ENCODE measurements around the gene CATSPER1. TPM values are rescaled to one million over a fixed set of nuclear protein-coding genes. Genes with fewer than 3 reads are reported as not detected.

Gene CATSPER1
- total and polyA plus RNA-seq, 2 experiments from 2014 or later, result not detected

DNA sequence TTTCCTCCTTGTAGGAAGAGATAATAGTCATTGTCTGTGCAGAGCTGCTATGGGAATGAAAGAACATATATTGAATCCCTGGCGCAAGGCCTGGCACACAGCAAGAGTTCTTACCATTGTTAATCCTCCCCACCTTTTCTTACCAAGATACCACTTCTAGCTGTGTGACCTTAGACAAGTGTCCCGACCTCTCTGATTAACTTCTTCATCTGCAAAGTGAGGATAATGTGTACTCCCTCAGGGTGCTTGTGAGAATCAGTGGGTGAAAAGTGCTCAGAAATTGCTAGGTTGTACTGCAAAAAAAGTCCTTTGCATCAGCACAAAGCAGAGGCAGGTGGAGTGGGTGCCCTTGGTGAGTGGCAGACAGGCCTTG, 18.2 kb downstream of the CATSPER1 start:
- DNase-seq (ENCODE audit: low spot score) (no peak), ATAC-seq (no peak)
- TF ChIP-seq CREB1 (CRISPR knock-in tag; IDR thresholded peaks at IDR 0.05; ENCODE audit: low read depth), result no peak
- no peak for TF ChIP-seq NANOG (IDR thresholded peaks at IDR 0.05; ENCODE audit: borderline replicate concordance)
- TF ChIP-seq ZNF114 (CRISPR knock-in tag; IDR thresholded peaks at IDR 0.05), result no peak
- TF ChIP-seq ZNF331 (CRISPR knock-in tag; IDR thresholded peaks at IDR 0.05; ENCODE audit: low read depth), result no peak
- TF ChIP-seq, protein P1, sequence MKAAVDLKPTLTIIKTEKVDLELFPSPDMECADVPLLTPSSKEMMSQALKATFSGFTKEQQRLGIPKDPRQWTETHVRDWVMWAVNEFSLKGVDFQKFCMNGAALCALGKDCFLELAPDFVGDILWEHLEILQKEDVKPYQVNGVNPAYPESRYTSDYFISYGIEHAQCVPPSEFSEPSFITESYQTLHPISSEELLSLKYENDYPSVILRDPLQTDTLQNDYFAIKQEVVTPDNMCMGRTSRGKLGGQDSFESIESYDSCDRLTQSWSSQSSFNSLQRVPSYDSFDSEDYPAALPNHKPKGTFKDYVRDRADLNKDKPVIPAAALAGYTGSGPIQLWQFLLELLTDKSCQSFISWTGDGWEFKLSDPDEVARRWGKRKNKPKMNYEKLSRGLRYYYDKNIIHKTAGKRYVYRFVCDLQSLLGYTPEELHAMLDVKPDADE (IDR thresholded peaks at IDR 0.05), result no peak
- TF ChIP-seq, protein P2, sequence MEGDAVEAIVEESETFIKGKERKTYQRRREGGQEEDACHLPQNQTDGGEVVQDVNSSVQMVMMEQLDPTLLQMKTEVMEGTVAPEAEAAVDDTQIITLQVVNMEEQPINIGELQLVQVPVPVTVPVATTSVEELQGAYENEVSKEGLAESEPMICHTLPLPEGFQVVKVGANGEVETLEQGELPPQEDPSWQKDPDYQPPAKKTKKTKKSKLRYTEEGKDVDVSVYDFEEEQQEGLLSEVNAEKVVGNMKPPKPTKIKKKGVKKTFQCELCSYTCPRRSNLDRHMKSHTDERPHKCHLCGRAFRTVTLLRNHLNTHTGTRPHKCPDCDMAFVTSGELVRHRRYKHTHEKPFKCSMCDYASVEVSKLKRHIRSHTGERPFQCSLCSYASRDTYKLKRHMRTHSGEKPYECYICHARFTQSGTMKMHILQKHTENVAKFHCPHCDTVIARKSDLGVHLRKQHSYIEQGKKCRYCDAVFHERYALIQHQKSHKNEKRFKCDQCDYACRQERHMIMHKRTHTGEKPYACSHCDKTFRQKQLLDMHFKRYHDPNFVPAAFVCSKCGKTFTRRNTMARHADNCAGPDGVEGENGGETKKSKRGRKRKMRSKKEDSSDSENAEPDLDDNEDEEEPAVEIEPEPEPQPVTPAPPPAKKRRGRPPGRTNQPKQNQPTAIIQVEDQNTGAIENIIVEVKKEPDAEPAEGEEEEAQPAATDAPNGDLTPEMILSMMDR (conservative IDR thresholded peaks at IDR 0.05; ENCODE audit: low read depth in 2 of 2), result no peak
- no peak for TF ChIP-seq POLR2AphosphoS5 (IDR thresholded peaks at IDR 0.05; ENCODE audit: low read depth)
- no peak for TF ChIP-seq EZH2 (IDR thresholded peaks at IDR 0.05; ENCODE audit: low read depth, unreplicated experiment)
- TF ChIP-seq, protein P3, sequence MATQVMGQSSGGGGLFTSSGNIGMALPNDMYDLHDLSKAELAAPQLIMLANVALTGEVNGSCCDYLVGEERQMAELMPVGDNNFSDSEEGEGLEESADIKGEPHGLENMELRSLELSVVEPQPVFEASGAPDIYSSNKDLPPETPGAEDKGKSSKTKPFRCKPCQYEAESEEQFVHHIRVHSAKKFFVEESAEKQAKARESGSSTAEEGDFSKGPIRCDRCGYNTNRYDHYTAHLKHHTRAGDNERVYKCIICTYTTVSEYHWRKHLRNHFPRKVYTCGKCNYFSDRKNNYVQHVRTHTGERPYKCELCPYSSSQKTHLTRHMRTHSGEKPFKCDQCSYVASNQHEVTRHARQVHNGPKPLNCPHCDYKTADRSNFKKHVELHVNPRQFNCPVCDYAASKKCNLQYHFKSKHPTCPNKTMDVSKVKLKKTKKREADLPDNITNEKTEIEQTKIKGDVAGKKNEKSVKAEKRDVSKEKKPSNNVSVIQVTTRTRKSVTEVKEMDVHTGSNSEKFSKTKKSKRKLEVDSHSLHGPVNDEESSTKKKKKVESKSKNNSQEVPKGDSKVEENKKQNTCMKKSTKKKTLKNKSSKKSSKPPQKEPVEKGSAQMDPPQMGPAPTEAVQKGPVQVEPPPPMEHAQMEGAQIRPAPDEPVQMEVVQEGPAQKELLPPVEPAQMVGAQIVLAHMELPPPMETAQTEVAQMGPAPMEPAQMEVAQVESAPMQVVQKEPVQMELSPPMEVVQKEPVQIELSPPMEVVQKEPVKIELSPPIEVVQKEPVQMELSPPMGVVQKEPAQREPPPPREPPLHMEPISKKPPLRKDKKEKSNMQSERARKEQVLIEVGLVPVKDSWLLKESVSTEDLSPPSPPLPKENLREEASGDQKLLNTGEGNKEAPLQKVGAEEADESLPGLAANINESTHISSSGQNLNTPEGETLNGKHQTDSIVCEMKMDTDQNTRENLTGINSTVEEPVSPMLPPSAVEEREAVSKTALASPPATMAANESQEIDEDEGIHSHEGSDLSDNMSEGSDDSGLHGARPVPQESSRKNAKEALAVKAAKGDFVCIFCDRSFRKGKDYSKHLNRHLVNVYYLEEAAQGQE (IDR thresholded peaks at IDR 0.05; ENCODE audit: unreplicated experiment), result no peak
- TF ChIP-seq STAT1 (IDR thresholded peaks at IDR 0.05; ENCODE audit: unreplicated experiment), result no peak
- TF ChIP-seq EZH2phosphoT487 (IDR thresholded peaks at IDR 0.05; ENCODE audit: unreplicated experiment), result no peak
- TF ChIP-seq, protein P4, sequence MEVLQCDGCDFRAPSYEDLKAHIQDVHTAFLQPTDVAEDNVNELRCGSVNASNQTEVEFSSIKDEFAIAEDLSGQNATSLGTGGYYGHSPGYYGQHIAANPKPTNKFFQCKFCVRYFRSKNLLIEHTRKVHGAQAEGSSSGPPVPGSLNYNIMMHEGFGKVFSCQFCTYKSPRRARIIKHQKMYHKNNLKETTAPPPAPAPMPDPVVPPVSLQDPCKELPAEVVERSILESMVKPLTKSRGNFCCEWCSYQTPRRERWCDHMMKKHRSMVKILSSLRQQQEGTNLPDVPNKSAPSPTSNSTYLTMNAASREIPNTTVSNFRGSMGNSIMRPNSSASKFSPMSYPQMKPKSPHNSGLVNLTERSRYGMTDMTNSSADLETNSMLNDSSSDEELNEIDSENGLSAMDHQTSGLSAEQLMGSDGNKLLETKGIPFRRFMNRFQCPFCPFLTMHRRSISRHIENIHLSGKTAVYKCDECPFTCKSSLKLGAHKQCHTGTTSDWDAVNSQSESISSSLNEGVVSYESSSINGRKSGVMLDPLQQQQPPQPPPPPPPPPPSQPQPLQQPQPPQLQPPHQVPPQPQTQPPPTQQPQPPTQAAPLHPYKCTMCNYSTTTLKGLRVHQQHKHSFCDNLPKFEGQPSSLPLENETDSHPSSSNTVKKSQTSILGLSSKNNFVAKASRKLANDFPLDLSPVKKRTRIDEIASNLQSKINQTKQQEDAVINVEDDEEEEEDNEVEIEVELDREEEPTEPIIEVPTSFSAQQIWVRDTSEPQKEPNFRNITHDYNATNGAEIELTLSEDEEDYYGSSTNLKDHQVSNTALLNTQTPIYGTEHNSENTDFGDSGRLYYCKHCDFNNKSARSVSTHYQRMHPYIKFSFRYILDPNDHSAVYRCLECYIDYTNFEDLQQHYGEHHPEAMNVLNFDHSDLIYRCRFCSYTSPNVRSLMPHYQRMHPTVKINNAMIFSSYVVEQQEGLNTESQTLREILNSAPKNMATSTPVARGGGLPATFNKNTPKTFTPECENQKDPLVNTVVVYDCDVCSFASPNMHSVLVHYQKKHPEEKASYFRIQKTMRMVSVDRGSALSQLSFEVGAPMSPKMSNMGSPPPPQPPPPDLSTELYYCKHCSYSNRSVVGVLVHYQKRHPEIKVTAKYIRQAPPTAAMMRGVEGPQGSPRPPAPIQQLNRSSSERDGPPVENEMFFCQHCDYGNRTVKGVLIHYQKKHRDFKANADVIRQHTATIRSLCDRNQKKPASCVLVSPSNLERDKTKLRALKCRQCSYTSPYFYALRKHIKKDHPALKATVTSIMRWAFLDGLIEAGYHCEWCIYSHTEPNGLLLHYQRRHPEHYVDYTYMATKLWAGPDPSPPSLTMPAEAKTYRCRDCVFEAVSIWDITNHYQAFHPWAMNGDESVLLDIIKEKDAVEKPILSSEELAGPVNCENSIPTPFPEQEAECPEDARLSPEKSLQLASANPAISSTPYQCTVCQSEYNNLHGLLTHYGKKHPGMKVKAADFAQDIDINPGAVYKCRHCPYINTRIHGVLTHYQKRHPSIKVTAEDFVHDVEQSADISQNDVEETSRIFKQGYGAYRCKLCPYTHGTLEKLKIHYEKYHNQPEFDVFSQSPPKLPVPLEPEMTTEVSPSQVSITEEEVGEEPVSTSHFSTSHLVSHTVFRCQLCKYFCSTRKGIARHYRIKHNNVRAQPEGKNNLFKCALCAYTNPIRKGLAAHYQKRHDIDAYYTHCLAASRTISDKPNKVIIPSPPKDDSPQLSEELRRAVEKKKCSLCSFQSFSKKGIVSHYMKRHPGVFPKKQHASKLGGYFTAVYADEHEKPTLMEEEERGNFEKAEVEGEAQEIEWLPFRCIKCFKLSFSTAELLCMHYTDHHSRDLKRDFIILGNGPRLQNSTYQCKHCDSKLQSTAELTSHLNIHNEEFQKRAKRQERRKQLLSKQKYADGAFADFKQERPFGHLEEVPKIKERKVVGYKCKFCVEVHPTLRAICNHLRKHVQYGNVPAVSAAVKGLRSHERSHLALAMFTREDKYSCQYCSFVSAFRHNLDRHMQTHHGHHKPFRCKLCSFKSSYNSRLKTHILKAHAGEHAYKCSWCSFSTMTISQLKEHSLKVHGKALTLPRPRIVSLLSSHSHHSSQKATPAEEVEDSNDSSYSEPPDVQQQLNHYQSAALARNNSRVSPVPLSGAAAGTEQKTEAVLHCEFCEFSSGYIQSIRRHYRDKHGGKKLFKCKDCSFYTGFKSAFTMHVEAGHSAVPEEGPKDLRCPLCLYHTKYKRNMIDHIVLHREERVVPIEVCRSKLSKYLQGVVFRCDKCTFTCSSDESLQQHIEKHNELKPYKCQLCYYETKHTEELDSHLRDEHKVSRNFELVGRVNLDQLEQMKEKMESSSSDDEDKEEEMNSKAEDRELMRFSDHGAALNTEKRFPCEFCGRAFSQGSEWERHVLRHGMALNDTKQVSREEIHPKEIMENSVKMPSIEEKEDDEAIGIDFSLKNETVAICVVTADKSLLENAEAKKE (CRISPR knock-in tag; IDR thresholded peaks at IDR 0.05), result no peak
- TF ChIP-seq JUNB (IDR thresholded peaks at IDR 0.05; ENCODE audit: unreplicated experiment), result no peak
- H3K36me3 Mint-ChIP-seq (ENCODE audit: low read depth), result peaks cover 27% of the 10 kb centered on the region
- Histone ChIP-seq H3K4me1 (ENCODE audit: insufficient read depth) (peaks cover 12% of the 10 kb centered on the region; the same call in 1 of the 2 replicates), H4K20me1 (replicated peaks; ENCODE audit: insufficient read depth) (peaks cover 7% of the 10 kb centered on the region; the same call in 1 of the 2 replicates), H3F3A (replicated peaks; ENCODE audit: low read depth) (0 out of 2 replicates have a peak, but pooled peaks cover 15% of the 10 kb centered on the region), H3K79me2 (replicated peaks; ENCODE audit: insufficient read depth) (peaks cover 14% of the 10 kb centered on the region), H3K36me3 (ENCODE audit: insufficient read depth) (peaks cover 7% of the 10 kb centered on the region; the same call in 1 of the 2 replicates), H3K4me3 (no peak overlapping the region), H2AFZ (no peak overlapping the region), H3K9me2 (ENCODE audit: insufficient read depth) (no peaks in the 10 kb centered on the region), H3K27ac (ENCODE audit: low read depth) (no peak overlapping the region), H3K4me2 (no peak overlapping the region), H3K27me3 (ENCODE audit: insufficient read depth) (peaks cover 22% of the 10 kb centered on the region)
- H3K27ac Mint-ChIP-seq, result no peak overlapping the region
- peaks cover 17% of the 10 kb centered on the region for H3K27me3 Mint-ChIP-seq (ENCODE audit: insufficient read depth, low read depth, poor library complexity)
- H3K4me3 Mint-ChIP-seq, result no peak overlapping the region
- no peaks in the 10 kb centered on the region for H3K9me3 Mint-ChIP-seq
- peaks cover 20% of the 10 kb centered on the region for H3K4me1 Mint-ChIP-seq
